Fibroblast of mammary gland (primary cell): ENCODE data around the gene CHST11.

Experiments
- DNase-seq: peaks from one replicate; pipeline ENCODE4 v3.0.0-alpha.2; 2010; ENCODE audit warnings: low read depth
- H3K4me3 ChIP-seq: 2 replicates; pipeline ENCODE4 v1.5.1; 2011; ENCODE audit warnings: low read depth, mild to moderate bottlenecking, low read length, moderate library complexity; ENCODE audit not compliant: control insufficient read depth
- CTCF ChIP-seq: conservative IDR thresholded peaks from 2 replicates; pipeline ENCODE4 v1.5.1; 2011; ENCODE audit warnings: low read depth, low read length, inconsistent platforms; ENCODE audit not compliant: control insufficient read depth, insufficient read depth

CHST11 gene

GRCh38 chr12:104673294-104673693 is 216.5 kb downstream of the CHST11 start:
- TF ChIP-seq CTCF = no peak
- no peak for DNase-seq
- no peak overlapping the region for H3K4me3 ChIP-seq

GRCh38 chr12:104673696-104674482 is 217.1 kb downstream of the CHST11 start:
- no peak for TF ChIP-seq CTCF
- no peak overlapping the region for H3K4me3 ChIP-seq
- DNase-seq = peak; percentile 77

GRCh38 chr12:104676636-104677035 is 219.9 kb downstream of the CHST11 start:
- no peak overlapping the region for H3K4me3 ChIP-seq
- no peak for TF ChIP-seq CTCF
- no peak for DNase-seq

- no peak for TF ChIP-seq CTCF
- DNase-seq = no peak
- H3K4me3 ChIP-seq = no peak overlapping the region
These were observed 220.8 kb downstream of the CHST11 start for GRCh38 chr12:104677441-104678089.

GRCh38 chr12:104680070-104680469 is 223.3 kb downstream of the CHST11 start:
- no peak for DNase-seq

GRCh38 chr12:104680491-104680890 is 223.7 kb downstream of the CHST11 start:
- H3K4me3 ChIP-seq = no peak overlapping the region
- no peak for TF ChIP-seq CTCF
- DNase-seq = no peak

More at GRCh38 chr12:104680070-104680469, 223.3 kb downstream of the CHST11 start:
- no peak overlapping the region for H3K4me3 ChIP-seq
- peak; percentile 36 for TF ChIP-seq CTCF
